ENCODE data around the gene RPL28. TPM values are rescaled to one million over a fixed set of nuclear protein-coding genes. Genes with fewer than 3 reads are reported as not detected.

The RPL28 gene
- total RNA-seq, 1 experiment from 2014 or later, result 2,505 TPM

DNA sequence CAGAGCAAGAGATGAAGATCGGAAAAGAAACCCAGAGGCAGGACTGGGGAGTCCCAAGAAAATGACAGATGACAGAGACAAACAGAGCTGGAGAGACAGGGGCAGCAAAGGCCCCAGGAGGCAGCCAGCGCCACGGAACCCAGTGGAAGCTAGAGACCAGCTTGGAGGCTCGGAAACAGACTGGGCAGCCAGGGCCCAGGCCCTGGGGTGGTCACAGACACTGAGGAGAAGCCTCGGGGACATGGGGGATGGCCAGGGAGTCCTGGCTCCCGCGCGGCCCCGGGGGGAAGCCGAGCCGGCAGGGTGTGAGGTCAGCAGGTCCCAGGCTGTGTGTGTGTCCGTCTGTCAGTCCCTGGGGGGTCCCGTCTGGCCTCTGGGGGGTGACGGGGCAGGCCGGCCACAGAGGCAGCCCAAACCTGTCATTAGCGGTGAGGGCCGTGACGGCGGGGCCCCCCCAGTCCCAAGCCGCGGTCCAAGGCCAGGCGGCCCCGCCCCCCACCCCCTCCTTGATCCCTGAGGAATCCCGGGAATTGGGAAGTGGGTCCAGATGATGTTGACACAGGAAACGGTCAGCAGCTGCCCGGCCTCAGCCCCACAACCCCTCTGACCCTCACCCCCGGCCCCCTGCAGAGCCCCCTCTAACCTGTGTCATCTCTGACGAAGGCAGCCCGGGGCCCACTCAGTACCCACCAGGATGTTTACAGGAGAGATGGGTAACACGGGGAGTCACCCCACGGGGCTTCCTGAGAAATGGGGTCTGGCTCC lies 11.6 kb upstream of the RPL28 start (continued):
- TF ChIP-seq ZNF232 (CRISPR knock-in tag; IDR thresholded peaks at IDR 0.05) (no peak), ZNF532 (CRISPR knock-in tag; IDR thresholded peaks at IDR 0.05; ENCODE audit: borderline replicate concordance) (no peak), NFYB (CRISPR knock-in tag; conservative IDR thresholded peaks at IDR 0.05; ENCODE audit: low read depth) (no peak), ZNF671 (CRISPR knock-in tag; IDR thresholded peaks at IDR 0.05) (no peak), RELA (CRISPR knock-in tag; IDR thresholded peaks at IDR 0.05; ENCODE audit: borderline replicate concordance) (no peak), PRRX2 (CRISPR knock-in tag; IDR thresholded peaks at IDR 0.05) (no peak), OVOL2 (CRISPR knock-in tag; IDR thresholded peaks at IDR 0.05; ENCODE audit: borderline replicate concordance) (no peak)
- TF ChIP-seq, protein P1, sequence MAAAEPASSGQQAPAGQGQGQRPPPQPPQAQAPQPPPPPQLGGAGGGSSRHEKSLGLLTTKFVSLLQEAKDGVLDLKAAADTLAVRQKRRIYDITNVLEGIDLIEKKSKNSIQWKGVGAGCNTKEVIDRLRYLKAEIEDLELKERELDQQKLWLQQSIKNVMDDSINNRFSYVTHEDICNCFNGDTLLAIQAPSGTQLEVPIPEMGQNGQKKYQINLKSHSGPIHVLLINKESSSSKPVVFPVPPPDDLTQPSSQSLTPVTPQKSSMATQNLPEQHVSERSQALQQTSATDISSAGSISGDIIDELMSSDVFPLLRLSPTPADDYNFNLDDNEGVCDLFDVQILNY (CRISPR knock-in tag; IDR thresholded peaks at IDR 0.05), result no peak

DNA sequence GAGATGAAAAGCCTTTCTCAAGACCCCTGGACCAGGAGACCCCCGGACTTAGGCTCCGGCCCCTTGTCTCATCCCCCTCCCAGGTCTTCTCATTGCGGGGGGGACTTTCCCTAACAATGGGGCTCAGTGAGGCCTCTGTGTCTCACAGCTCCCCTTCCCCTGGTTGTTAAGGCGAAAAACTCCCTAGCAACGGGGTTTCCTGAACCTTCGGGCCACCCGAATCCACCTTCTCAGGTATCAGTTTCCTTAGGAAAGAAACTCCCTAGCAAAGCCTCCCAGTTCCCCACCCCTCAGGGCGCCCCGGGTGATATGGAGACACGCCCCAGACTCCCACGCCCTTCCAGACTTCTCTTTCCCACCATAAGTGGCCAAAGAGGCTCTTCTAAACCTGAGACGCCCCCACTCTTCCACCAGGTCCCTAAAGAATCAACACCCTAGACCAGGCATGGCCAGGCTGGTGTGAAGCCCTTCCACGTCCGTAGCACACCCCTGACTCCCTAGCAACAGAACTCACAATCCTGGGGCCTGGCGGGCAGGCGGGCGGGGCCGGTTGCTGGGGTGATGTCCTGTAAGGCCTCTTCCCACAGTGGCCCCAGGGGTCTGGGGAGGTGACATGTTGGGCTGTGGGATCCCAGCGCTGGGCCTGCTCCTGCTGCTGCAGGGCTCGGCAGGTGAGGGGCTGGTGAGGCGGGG lies 9.3 kb upstream of the RPL28 start, which contains the start of gene TMEM190:
TMEM190 (plus strand) TSS at position 586 of the 693 bp plus-strand sequence; CDS start at position 614, 28 bp downstream.
- Mint-ChIP-seq H3K4me1 (peaks cover 47% of the 10 kb centered on the region), H3K27ac (no peak within 1 kb of the TSS), H3K4me3 (peak within 1 kb of the TSS; percentile 62), H3K36me3 (no peaks in the 10 kb centered on the region), H3K27me3 (ENCODE audit: low read depth) (peaks cover 59% of the 10 kb centered on the region), H3K9me3 (no peaks in the 10 kb centered on the region)
- ChIA-PET CTCF (interaction anchor here (0.7 to 1.4 kb wide), 6 partner anchors 8 to 127 kb away, joined by 3 to 5 read pairs (median 3); partner anchors contain the start of gene TMEM238), POLR2A (interaction anchor here (0.7 kb wide), 1 partner anchor 20 kb away, joined by 5 read pairs; no protein-coding TSS in a partner anchor)
- DNase-seq (ENCODE audit: low spot score) (peak; percentile 51), ATAC-seq (peak; percentile 40)
- TF ChIP-seq, protein P2, sequence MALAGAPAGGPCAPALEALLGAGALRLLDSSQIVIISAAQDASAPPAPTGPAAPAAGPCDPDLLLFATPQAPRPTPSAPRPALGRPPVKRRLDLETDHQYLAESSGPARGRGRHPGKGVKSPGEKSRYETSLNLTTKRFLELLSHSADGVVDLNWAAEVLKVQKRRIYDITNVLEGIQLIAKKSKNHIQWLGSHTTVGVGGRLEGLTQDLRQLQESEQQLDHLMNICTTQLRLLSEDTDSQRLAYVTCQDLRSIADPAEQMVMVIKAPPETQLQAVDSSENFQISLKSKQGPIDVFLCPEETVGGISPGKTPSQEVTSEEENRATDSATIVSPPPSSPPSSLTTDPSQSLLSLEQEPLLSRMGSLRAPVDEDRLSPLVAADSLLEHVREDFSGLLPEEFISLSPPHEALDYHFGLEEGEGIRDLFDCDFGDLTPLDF (CRISPR knock-in tag; IDR thresholded peaks at IDR 0.05), result no peak
- TF ChIP-seq ZNF121 (CRISPR knock-in tag; IDR thresholded peaks at IDR 0.05), result peak; percentile 94

DNA sequence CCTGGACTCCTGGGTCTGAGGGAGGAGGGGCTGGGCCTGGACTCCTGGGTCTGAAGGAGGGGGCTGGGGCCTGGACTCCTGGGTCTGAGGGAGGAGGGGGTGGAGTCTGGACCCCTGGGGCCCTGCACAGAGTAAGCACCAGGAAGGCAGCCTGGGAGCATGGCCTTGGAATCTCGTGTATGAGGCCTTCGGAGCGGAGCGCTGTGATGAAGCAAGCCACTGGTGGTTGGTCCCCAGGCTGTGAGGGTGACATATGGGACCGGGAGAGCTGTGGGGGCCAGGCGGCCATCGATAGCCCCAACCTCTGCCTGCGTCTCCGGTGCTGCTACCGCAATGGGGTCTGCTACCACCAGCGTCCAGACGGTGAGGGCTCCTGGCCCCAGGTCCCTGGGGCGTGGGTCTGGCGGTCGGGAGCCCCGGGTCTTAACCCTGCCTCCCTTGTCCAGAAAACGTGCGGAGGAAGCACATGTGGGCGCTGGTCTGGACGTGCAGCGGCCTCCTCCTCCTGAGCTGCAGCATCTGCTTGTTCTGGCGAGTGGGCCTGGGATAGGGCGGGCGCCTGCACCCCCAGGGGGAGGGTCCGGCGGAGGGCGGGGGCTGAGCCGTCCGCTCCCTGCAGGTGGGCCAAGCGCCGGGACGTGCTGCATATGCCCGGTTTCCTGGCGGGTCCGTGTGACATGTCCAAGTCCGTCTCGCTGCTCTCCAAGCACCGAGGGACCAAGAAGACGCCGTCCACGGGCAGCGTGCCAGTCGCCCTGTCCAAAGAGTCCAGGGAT lies 8.2 kb upstream of the RPL28 start:
- Mint-ChIP-seq H3K4me1 (peaks cover 41% of the 10 kb centered on the region), H3K27ac (no peak overlapping the region), H3K4me3 (peak overlapping the region; percentile 62), H3K27me3 (ENCODE audit: low read depth) (peaks cover 59% of the 10 kb centered on the region), H3K36me3 (no peaks in the 10 kb centered on the region), H3K9me3 (no peaks in the 10 kb centered on the region)
- DNase-seq (ENCODE audit: low spot score) (peak; percentile 59), ATAC-seq (peak; percentile 29)
- ChIA-PET POLR2A (no interaction called here), CTCF (interaction anchor here (1.5 kb wide), 1 partner anchor 38 kb away, joined by 3 read pairs; the partner anchor contains the start of gene KMT5C)
- no peak for TF ChIP-seq FOXP1 (CRISPR knock-in tag; IDR thresholded peaks at IDR 0.05; ENCODE audit: borderline replicate concordance)
- TF ChIP-seq SP1 (CRISPR knock-in tag; conservative IDR thresholded peaks at IDR 0.05), result 0 out of 2 replicates have a peak, but pooled peaks have one; percentile 15
- no peak for TF ChIP-seq HMGA2 (CRISPR knock-in tag; IDR thresholded peaks at IDR 0.05)
- TF ChIP-seq ETV6 (CRISPR knock-in tag; IDR thresholded peaks at IDR 0.05), result 0 out of 2 replicates have a peak, but pooled peaks have one; percentile 13
- no peak for TF ChIP-seq AR (CRISPR knock-in tag; IDR thresholded peaks at IDR 0.05)
- TF ChIP-seq, protein P3, sequence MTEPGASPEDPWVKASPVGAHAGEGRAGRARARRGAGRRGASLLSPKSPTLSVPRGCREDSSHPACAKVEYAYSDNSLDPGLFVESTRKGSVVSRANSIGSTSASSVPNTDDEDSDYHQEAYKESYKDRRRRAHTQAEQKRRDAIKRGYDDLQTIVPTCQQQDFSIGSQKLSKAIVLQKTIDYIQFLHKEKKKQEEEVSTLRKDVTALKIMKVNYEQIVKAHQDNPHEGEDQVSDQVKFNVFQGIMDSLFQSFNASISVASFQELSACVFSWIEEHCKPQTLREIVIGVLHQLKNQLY (CRISPR knock-in tag; IDR thresholded peaks at IDR 0.05), result no peak
- TF ChIP-seq ZNF121 (CRISPR knock-in tag; IDR thresholded peaks at IDR 0.05), result peak; percentile 7; the same call in 1 of the 2 replicates
